Measurements from ENCODE around the gene FAM25A. TPM values are rescaled to one million over a fixed set of nuclear protein-coding genes. Genes with fewer than 3 reads are reported as not detected.

The FAM25A gene
- total RNA-seq, 1 donor: not detected

DNA sequence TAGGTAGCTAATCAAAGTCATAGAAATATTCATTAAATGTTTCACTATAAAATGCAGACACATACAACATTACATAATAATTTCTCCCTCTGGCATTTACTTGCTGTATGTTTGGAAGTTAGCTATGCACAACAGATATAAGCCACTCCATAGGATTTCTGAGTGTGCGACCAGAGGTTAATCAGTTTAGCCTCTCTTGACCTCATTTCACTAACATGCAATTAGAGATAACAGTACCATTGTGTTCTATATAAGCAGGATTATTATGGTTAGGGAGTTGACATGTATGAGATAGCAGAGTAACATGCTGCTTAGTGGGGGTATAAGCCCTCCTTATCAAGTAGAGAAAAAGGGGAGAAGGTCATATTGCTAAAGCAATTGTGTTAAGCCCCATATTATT is 48.2 kb downstream of the FAM25A start:
- no peak for DNase-seq (ENCODE audit: insufficient read length, low spot score, missing footprints)
- H3K27ac ChIP-seq (ENCODE audit: low read depth, low read length): no peak overlapping the region
- no peaks in the 10 kb centered on the region for H3K4me1 ChIP-seq (ENCODE audit: insufficient read depth, low read length)
- no peak overlapping the region for H3K4me3 ChIP-seq (ENCODE audit: insufficient read depth, low read length)
- H3K79me2 ChIP-seq (ENCODE audit: insufficient read depth, low read length): no peaks in the 10 kb centered on the region
- H3K27me3 ChIP-seq (ENCODE audit: insufficient read depth, low read length): no peaks in the 10 kb centered on the region
- peaks cover 49% of the 10 kb centered on the region for H3K36me3 ChIP-seq (ENCODE audit: insufficient read depth, low read length)
- TF ChIP-seq, protein P1, sequence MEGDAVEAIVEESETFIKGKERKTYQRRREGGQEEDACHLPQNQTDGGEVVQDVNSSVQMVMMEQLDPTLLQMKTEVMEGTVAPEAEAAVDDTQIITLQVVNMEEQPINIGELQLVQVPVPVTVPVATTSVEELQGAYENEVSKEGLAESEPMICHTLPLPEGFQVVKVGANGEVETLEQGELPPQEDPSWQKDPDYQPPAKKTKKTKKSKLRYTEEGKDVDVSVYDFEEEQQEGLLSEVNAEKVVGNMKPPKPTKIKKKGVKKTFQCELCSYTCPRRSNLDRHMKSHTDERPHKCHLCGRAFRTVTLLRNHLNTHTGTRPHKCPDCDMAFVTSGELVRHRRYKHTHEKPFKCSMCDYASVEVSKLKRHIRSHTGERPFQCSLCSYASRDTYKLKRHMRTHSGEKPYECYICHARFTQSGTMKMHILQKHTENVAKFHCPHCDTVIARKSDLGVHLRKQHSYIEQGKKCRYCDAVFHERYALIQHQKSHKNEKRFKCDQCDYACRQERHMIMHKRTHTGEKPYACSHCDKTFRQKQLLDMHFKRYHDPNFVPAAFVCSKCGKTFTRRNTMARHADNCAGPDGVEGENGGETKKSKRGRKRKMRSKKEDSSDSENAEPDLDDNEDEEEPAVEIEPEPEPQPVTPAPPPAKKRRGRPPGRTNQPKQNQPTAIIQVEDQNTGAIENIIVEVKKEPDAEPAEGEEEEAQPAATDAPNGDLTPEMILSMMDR (IDR thresholded peaks at IDR 0.05; ENCODE audit: extremely low read depth, low read depth, low read length): no peak
- H4K20me1 ChIP-seq (ENCODE audit: insufficient read depth, low read length): no peaks in the 10 kb centered on the region
- H2AFZ ChIP-seq (ENCODE audit: low read length): no peak overlapping the region
- no peak overlapping the region for H3K4me2 ChIP-seq (ENCODE audit: insufficient read depth, low read length)
- H3K9me3 ChIP-seq (ENCODE audit: low read depth, low read length): no peaks in the 10 kb centered on the region

GRCh38 chr10:87072449-87072848 is 52.4 kb downstream of the FAM25A start:
- Histone ChIP-seq H2AFZ (ENCODE audit: low read length) (no peak overlapping the region), H3K4me2 (ENCODE audit: insufficient read depth, low read length) (no peak overlapping the region), H4K20me1 (ENCODE audit: insufficient read depth, low read length) (no peaks in the 10 kb centered on the region), H3K27me3 (ENCODE audit: insufficient read depth, low read length) (no peaks in the 10 kb centered on the region), H3K9me3 (ENCODE audit: low read depth, low read length) (no peaks in the 10 kb centered on the region), H3K79me2 (ENCODE audit: insufficient read depth, low read length) (peaks cover 16% of the 10 kb centered on the region), H3K4me1 (ENCODE audit: insufficient read depth, low read length) (no peaks in the 10 kb centered on the region), H3K27ac (ENCODE audit: low read depth, low read length) (no peak overlapping the region), H3K4me3 (ENCODE audit: insufficient read depth, low read length) (no peak overlapping the region), H3K36me3 (ENCODE audit: insufficient read depth, low read length) (peaks cover 50% of the 10 kb centered on the region)
- TF ChIP-seq, protein P1 (IDR thresholded peaks at IDR 0.05; ENCODE audit: extremely low read depth, low read depth, low read length): no peak
- DNase-seq (ENCODE audit: insufficient read length, low spot score, missing footprints): no peak

Small RNAs within 50 kb of the gene (small RNA-seq; reads per million reads assigned to genes)
- gene AL136982.5 (not detected), gene BMS1P3 (not detected), gene FAM25A (not detected), gene RNU6-529P (not detected)

Other genes starting within 250 kb of the FAM25A start
- 1.1 and 3.5 TPM in 2 replicates for gene MMRN2, start 62.7 kb upstream of the FAM25A start, total RNA-seq
- 0.36 and 2.4 TPM in 2 replicates for gene SNCG, start 61.7 kb upstream of the FAM25A start, total RNA-seq
- 11.9 and 18.3 TPM in 2 replicates for gene ADIRF, start 51.8 kb upstream of the FAM25A start, total RNA-seq
- gene GLUD1, start 74.5 kb downstream of the FAM25A start, total RNA-seq: 212 and 221 TPM in 2 replicates
- gene SHLD2, start 74.9 kb downstream of the FAM25A start, total RNA-seq: 39.5 and 40.9 TPM in 2 replicates
- gene NUTM2A, start 205.2 kb downstream of the FAM25A start, total RNA-seq: 0.59 and 0.72 TPM in 2 replicates

Data from osteoblast (primary cell).